ENCODE results near the gene SLC35E4. TPM values are rescaled to one million over a fixed set of nuclear protein-coding genes. Genes with fewer than 3 reads are reported as not detected.

Gene SLC35E4
- total and polyA plus RNA-seq, 2 donors (not counting 1 experiment from before 2014, with no cell fraction given): 0.39 to 3.4 TPM

- Histone ChIP-seq H3K27ac (ENCODE audit: low read length in 2 of 2) (no peak overlapping the region), H2AFZ (ENCODE audit: insufficient read depth, low read depth, low read length, poor library complexity, severe bottlenecking) (no peak overlapping the region), H3K79me2 (ENCODE audit: control insufficient read depth, insufficient read depth, low read length) (no peaks in the 10 kb centered on the region), H3K4me1 (ENCODE audit: control insufficient read depth in 2 of 2, insufficient read depth in 2 of 2, low read length in 2 of 2) (peaks cover 10 to 15% of the 10 kb centered on the region in 2 donors), H3K4me2 (replicated peaks; ENCODE audit: low read depth, low read length, poor library complexity, severe bottlenecking) (no peak overlapping the region), H3K9ac (ENCODE audit: low read length) (no peak overlapping the region), H3K9me3 (ENCODE audit: control extremely low read depth in 1 of 3, control insufficient read depth in 2 of 3, insufficient read depth in 1 of 3, low read length in 2 of 3) (no peaks in the 10 kb centered on the region), H4K20me1 (ENCODE audit: control insufficient read depth, insufficient read depth, low read length, poor library complexity, severe bottlenecking) (no peaks in the 10 kb centered on the region), H3K27me3 (replicated peaks in 1 of 4; ENCODE audit: control extremely low read depth in 1 of 4, control insufficient read depth in 3 of 4, insufficient read depth in 4 of 4, low read length in 3 of 4) (no peaks in the 10 kb centered on the region), H3K36me3 (replicated peaks in 1 of 2; ENCODE audit: control extremely low read depth in 1 of 2, control insufficient read depth in 1 of 2, extremely low read depth in 1 of 2, insufficient read depth in 2 of 2, low read length in 1 of 2) (no peaks in the 10 kb centered on the region), H3K4me3 (ENCODE audit: control extremely low read depth in 1 of 5, extremely low read depth in 1 of 5, insufficient read depth in 1 of 5, low read depth in 2 of 5, low read length in 4 of 5) (no peak overlapping the region)
- intact Hi-C loops (cut with micrococcal nuclease): no loop called here
- 100% methylated on average over 3 of the region's 4 CpGs for WGBS (ENCODE audit: insufficient coverage)
- ChIA-PET CTCF (no interaction called here), POLR2A (no interaction called here)
- H3K4me1 Mint-ChIP-seq: peaks cover 9% of the 10 kb centered on the region
- no peak overlapping the region for H3K27ac Mint-ChIP-seq
- TF ChIP-seq EZH2 (IDR thresholded peaks at IDR 0.05; ENCODE audit: borderline replicate concordance, insufficient read depth, low read depth, low read length, poor library complexity, severe bottlenecking): no peak
- no peak for TF ChIP-seq CTCF (IDR thresholded peaks at IDR 0.05)
- no peaks in the 10 kb centered on the region for H3K27me3 Mint-ChIP-seq
- H3K9me3 Mint-ChIP-seq (ENCODE audit: insufficient read depth): peaks cover 3% of the 10 kb centered on the region
- no peak overlapping the region for H3K4me3 Mint-ChIP-seq
- ATAC-seq (ENCODE audit: low read depth): no peak
- no peak for DNase-seq
These were observed 4.8 kb downstream of the SLC35E4 start for GRCh38 chr22:30640361-30640760.

- no peak for TF ChIP-seq CTCF (IDR thresholded peaks at IDR 0.05)
- no peak for TF ChIP-seq EZH2 (IDR thresholded peaks at IDR 0.05; ENCODE audit: borderline replicate concordance, insufficient read depth, low read depth, low read length, poor library complexity, severe bottlenecking)
- CTCF ChIA-PET: no interaction called here
- Mint-ChIP-seq H3K27me3 (no peaks in the 10 kb centered on the region), H3K27ac (no peak overlapping the region), H3K4me3 (no peak overlapping the region), H3K9me3 (ENCODE audit: insufficient read depth) (peaks cover 3% of the 10 kb centered on the region), H3K4me1 (peaks cover 6% of the 10 kb centered on the region)
- POLR2A ChIA-PET: no interaction called here
- no peaks in the 10 kb centered on the region for H3K36me3 ChIP-seq (replicated peaks in 1 of 2; ENCODE audit: control extremely low read depth in 1 of 2, control insufficient read depth in 1 of 2, extremely low read depth in 1 of 2, insufficient read depth in 2 of 2, low read length in 1 of 2)
- no peak overlapping the region for H3K27ac ChIP-seq (ENCODE audit: low read length in 2 of 2)
- ATAC-seq (ENCODE audit: low read depth) (no peak), DNase-seq (no peak)
- H3K27me3 ChIP-seq (replicated peaks in 1 of 4; ENCODE audit: control extremely low read depth in 1 of 4, control insufficient read depth in 3 of 4, insufficient read depth in 4 of 4, low read length in 3 of 4): no peaks in the 10 kb centered on the region
- WGBS (ENCODE audit: insufficient coverage): 96% methylated on average over 4 of the region's 4 CpGs
- intact Hi-C loops (cut with micrococcal nuclease): no loop called here
- no peaks in the 10 kb centered on the region for H4K20me1 ChIP-seq (ENCODE audit: control insufficient read depth, insufficient read depth, low read length, poor library complexity, severe bottlenecking)
- no peak overlapping the region for H3K9ac ChIP-seq (ENCODE audit: low read length)
- H3K79me2 ChIP-seq (ENCODE audit: control insufficient read depth, insufficient read depth, low read length): no peaks in the 10 kb centered on the region
- peaks cover 9 to 14% of the 10 kb centered on the region in 2 donors for H3K4me1 ChIP-seq (ENCODE audit: control insufficient read depth in 2 of 2, insufficient read depth in 2 of 2, low read length in 2 of 2)
- no peaks in the 10 kb centered on the region for H3K9me3 ChIP-seq (ENCODE audit: control extremely low read depth in 1 of 3, control insufficient read depth in 2 of 3, insufficient read depth in 1 of 3, low read length in 2 of 3)
- no peak overlapping the region for H3K4me2 ChIP-seq (replicated peaks; ENCODE audit: low read depth, low read length, poor library complexity, severe bottlenecking)
- no peak overlapping the region for H3K4me3 ChIP-seq (ENCODE audit: control extremely low read depth in 1 of 5, extremely low read depth in 1 of 5, insufficient read depth in 1 of 5, low read depth in 2 of 5, low read length in 4 of 5)
- no peak overlapping the region for H2AFZ ChIP-seq (ENCODE audit: insufficient read depth, low read depth, low read length, poor library complexity, severe bottlenecking)
These were observed 5.4 kb downstream of the SLC35E4 start for GRCh38 chr22:30640839-30641430.
